Neural crest cell (in vitro differentiated cells): ENCODE data around the gene SLF2. TPM values are rescaled to one million over a fixed set of nuclear protein-coding genes. Genes with fewer than 3 reads are reported as not detected.
A peak's percentile ranks its signal among the peaks of the same experiment; 100 is the strongest.

Source experiments
- DNase-seq: peaks from one replicate; pipeline ENCODE4 v3.0.0; 2021; ENCODE audit warnings: low read depth, mixed read lengths, low spot score
- H3K27ac Mint-ChIP-seq: one replicate; pipeline ENCODE4 v1.8.0; 2021; ENCODE audit warnings: mild to moderate bottlenecking, mixed read lengths; ENCODE audit not compliant: unreplicated experiment
- H3K27me3 Mint-ChIP-seq: 2 replicates; pipeline ENCODE4 v1.8.0; 2021; ENCODE audit warnings: low read depth, mild to moderate bottlenecking, mixed read lengths
- H3K36me3 Mint-ChIP-seq: 2 replicates; pipeline ENCODE4 v1.8.0; 2021; ENCODE audit warnings: low read depth, mild to moderate bottlenecking, mixed read lengths
- H3K4me1 Mint-ChIP-seq: 2 replicates; pipeline ENCODE4 v1.8.0; 2021; ENCODE audit warnings: mixed read lengths
- H3K4me3 Mint-ChIP-seq: one replicate; pipeline ENCODE4 v1.8.0; 2021; ENCODE audit warnings: mild to moderate bottlenecking, mixed read lengths
- H3K9me3 Mint-ChIP-seq: 2 replicates; pipeline ENCODE4 v1.8.0; 2021; ENCODE audit warnings: mixed read lengths
- CTCF ChIP-seq: fragments of 200-600 bp; sonication (generic); conservative IDR thresholded peaks from 2 replicates; pipeline ENCODE4 v1.5.0; 2021; ENCODE audit warnings: antibody characterized with exemption, mild to moderate bottlenecking
- total RNA-seq: library from RNA; stranded (reverse); gene quantifications from 2 replicates; pipeline ENCODE4 v1.2.1, GENCODE V29; 2021

SLF2 gene
- total RNA-seq, 1 donor from 2014 or later = 39.6 TPM

GRCh38 chr10:101010329-101010728 is 97.6 kb downstream of the SLF2 start:
- Mint-ChIP-seq H3K36me3 (no peaks in the 10 kb centered on the region), H3K27me3 (peaks cover 20% of the 10 kb centered on the region), H3K9me3 (no peaks in the 10 kb centered on the region), H3K4me3 (peak overlapping the region; percentile 31), H3K4me1 (peaks cover 31% of the 10 kb centered on the region), H3K27ac (no peak overlapping the region)
- no peak for TF ChIP-seq CTCF
- no peak for DNase-seq

GRCh38 chr10:101011517-101012423 is 99.0 kb downstream of the SLF2 start:
- Mint-ChIP-seq H3K4me1 (peaks cover 31% of the 10 kb centered on the region), H3K36me3 (no peaks in the 10 kb centered on the region), H3K27me3 (peaks cover 31% of the 10 kb centered on the region), H3K4me3 (no peak overlapping the region), H3K27ac (no peak overlapping the region), H3K9me3 (no peaks in the 10 kb centered on the region)
- peak; percentile 44 for TF ChIP-seq CTCF
- no peak for DNase-seq

- Mint-ChIP-seq H3K9me3 (no peaks in the 10 kb centered on the region), H3K4me1 (peaks cover 31% of the 10 kb centered on the region), H3K4me3 (peak overlapping the region; percentile 56), H3K27me3 (peaks cover 41% of the 10 kb centered on the region), H3K36me3 (no peaks in the 10 kb centered on the region), H3K27ac (no peak overlapping the region)
- peak; percentile 93 for TF ChIP-seq CTCF
- peak; percentile 91 for DNase-seq
Observed at GRCh38 chr10:101012525-101013364, 100.0 kb downstream of the SLF2 start.

GRCh38 chr10:101013365-101013825 is 100.6 kb downstream of the SLF2 start:
- no peak overlapping the region for H3K4me3 Mint-ChIP-seq
- H3K27me3 Mint-ChIP-seq = peaks cover 47% of the 10 kb centered on the region
- no peak for TF ChIP-seq CTCF
- H3K4me1 Mint-ChIP-seq = peaks cover 26% of the 10 kb centered on the region
- no peaks in the 10 kb centered on the region for H3K36me3 Mint-ChIP-seq
- DNase-seq = no peak
- H3K9me3 Mint-ChIP-seq = no peaks in the 10 kb centered on the region
- no peak overlapping the region for H3K27ac Mint-ChIP-seq

GRCh38 chr10:101014230-101014884 is 101.6 kb downstream of the SLF2 start:
- peak; percentile 92 for DNase-seq
- Mint-ChIP-seq H3K27ac (no peak overlapping the region), H3K4me3 (no peak overlapping the region), H3K9me3 (no peaks in the 10 kb centered on the region), H3K4me1 (peaks cover 21% of the 10 kb centered on the region), H3K27me3 (peaks cover 56% of the 10 kb centered on the region), H3K36me3 (no peaks in the 10 kb centered on the region)
- TF ChIP-seq CTCF = peak; percentile 82
